ENCODE data around the gene SYT8.
"Not testable (repeated sequence)": the region's sequence is repeated elsewhere in the genome, so short reads cannot be mapped to it uniquely, and the experiment has no call there.

Gene SYT8

GRCh38 chr11:1873813-1874150, 39.0 kb downstream of the SYT8 start:
- DNase-seq (ENCODE audit: low read depth) = not testable (repeated sequence)

GRCh38 chr11:1874441-1875092, 39.8 kb downstream of the SYT8 start:
- not testable (repeated sequence) for DNase-seq (ENCODE audit: low read depth)

- DNase-seq (ENCODE audit: low read depth) = no peak
These were observed 40.5 kb downstream of the SYT8 start for GRCh38 chr11:1875093-1875850.

GRCh38 chr11:1875851-1876301, 41.1 kb downstream of the SYT8 start:
- not testable (repeated sequence) for DNase-seq (ENCODE audit: low read depth)

- DNase-seq (ENCODE audit: low read depth) = no peak
These were observed 41.7 kb downstream of the SYT8 start for GRCh38 chr11:1876361-1877063.

GRCh38 chr11:1877211-1878136, 42.7 kb downstream of the SYT8 start:
- DNase-seq (ENCODE audit: low read depth) = no peak

- no peak for DNase-seq (ENCODE audit: low read depth)
These were observed 43.6 kb downstream of the SYT8 start for GRCh38 chr11:1878137-1879031.

- no peak for DNase-seq (ENCODE audit: low read depth)
These were observed 44.7 kb downstream of the SYT8 start for GRCh38 chr11:1879342-1879940.

- DNase-seq (ENCODE audit: low read depth) = peak; percentile 76
These were observed 45.3 kb downstream of the SYT8 start for GRCh38 chr11:1879941-1880720.

GRCh38 chr11:1880746-1881441, 46.1 kb downstream of the SYT8 start:
- no peak for DNase-seq (ENCODE audit: low read depth)

GRCh38 chr11:1881442-1882264, 46.9 kb downstream of the SYT8 start:
- DNase-seq (ENCODE audit: low read depth) = no peak

- DNase-seq (ENCODE audit: low read depth) = peak; percentile 45
These were observed 47.8 kb downstream of the SYT8 start for GRCh38 chr11:1882265-1883238.

GRCh38 chr11:1883346-1884302, 48.8 kb downstream of the SYT8 start:
- no peak for DNase-seq (ENCODE audit: low read depth)

GRCh38 chr11:1884303-1884700, 49.5 kb downstream of the SYT8 start:
- DNase-seq (ENCODE audit: low read depth) = no peak

- not testable (repeated sequence) for DNase-seq (ENCODE audit: low read depth)
These were observed 51.8 kb downstream of the SYT8 start for GRCh38 chr11:1886551-1886950.
